HFF-Myc (cell line): ENCODE measurements around the gene WDPCP.

ENCODE experiments used
- DNase-seq: peaks from one replicate; pipeline ENCODE4 v3.0.0-alpha.2; 2011; ENCODE audit warnings: low read depth; ENCODE audit errors: extremely low read depth
- H3K4me3 ChIP-seq: replicated peaks from 2 replicates; pipeline ENCODE4 v1.5.1; 2011; ENCODE audit warnings: low read depth, mild to moderate bottlenecking, control low read depth, low read length
- TF ChIP-seq, protein P1 (sequence below): IDR thresholded peaks from 2 replicates; pipeline ENCODE4 v1.5.1; 2012; ENCODE audit warnings: mild to moderate bottlenecking, low read depth, low read length, control low read depth; ENCODE audit errors: missing control alignments

Gene WDPCP

DNA sequence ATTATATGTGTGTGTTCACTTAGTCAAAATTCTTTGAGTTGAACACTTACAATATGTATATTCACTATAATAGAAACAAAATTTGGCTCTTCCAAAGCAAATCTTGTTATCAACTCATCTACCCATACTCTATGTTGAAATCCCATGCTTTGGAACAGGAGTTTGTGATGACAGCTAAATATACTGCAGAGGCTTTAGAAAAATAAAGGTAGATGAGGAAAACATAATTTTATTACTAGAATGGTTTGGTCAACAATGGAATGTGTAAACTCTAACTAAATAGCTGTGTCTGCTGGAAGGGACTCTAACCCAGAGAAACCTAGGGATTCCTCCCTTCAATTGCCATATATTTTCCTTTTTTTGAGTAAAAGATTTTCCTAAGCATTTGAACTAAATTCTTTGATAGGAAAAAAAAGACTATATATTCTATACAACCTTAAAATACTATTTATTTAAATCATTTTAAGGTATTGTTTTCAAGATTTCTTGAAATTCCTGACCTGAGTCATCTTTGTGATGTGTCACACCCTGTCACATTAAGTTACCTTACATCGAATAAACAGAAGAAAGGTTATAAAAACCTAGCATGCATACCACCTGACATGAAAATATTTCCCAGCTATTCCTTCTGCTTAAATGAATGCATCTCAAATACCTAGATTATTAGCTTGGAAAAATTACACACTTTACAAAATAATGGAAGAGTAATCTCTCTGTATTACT lies 362.2 kb downstream of the WDPCP start:
- no peak overlapping the region for H3K4me3 ChIP-seq
- TF ChIP-seq, protein P1, sequence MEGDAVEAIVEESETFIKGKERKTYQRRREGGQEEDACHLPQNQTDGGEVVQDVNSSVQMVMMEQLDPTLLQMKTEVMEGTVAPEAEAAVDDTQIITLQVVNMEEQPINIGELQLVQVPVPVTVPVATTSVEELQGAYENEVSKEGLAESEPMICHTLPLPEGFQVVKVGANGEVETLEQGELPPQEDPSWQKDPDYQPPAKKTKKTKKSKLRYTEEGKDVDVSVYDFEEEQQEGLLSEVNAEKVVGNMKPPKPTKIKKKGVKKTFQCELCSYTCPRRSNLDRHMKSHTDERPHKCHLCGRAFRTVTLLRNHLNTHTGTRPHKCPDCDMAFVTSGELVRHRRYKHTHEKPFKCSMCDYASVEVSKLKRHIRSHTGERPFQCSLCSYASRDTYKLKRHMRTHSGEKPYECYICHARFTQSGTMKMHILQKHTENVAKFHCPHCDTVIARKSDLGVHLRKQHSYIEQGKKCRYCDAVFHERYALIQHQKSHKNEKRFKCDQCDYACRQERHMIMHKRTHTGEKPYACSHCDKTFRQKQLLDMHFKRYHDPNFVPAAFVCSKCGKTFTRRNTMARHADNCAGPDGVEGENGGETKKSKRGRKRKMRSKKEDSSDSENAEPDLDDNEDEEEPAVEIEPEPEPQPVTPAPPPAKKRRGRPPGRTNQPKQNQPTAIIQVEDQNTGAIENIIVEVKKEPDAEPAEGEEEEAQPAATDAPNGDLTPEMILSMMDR: no peak
- DNase-seq: no peak

DNA sequence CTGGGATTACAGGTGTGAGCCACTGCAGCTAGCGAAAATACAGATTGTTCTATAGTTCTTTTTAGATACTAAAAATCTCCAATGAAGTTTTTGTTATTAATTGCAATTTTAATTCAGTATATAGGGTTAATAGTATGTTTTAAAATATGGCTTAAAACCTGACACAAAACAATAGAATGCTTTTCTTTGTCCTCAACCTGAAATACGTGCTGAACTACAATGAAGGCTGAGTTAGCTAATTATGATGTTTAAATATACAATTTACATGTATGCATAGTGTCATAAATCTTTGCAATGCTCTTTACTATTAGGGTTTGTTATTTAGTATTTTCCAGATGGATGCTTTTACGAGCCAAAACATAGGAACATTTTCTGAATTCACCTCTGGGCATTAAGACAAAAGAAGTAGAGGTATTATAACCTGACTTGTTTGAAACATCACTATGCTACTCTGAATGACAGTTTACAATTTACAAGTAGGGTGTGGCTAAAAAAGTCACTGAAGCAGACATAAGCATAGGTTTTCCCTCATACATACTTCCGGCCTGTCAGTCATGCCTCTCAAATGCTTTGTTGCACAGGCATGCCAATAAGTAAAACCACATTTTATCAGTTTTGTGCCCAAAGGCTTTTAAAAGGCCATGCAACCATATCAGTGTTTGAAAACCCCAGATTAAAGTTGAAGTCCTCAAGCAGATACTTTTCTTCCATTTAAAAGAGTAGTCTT lies 369.3 kb downstream of the WDPCP start:
- no peak for DNase-seq
- H3K4me3 ChIP-seq: no peak overlapping the region
- TF ChIP-seq, protein P1: no peak

DNA sequence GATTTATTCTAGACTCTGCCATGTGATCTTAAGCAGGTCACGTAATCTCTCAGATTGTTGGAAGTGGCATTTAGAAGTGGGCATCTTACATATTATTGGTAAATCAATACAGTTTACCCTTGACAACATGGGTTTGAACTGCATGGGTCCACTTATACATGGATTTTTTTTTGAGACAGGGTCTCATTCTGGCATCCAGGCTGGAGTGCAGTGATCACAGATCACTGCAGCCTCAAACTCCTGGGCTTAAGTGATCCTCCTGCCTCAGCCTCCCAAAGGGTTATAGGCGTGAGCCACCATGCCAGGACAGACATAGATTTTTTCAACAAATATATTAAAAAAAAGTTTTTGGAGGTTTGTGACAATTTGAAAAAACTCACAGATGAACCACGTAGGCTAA lies 393.0 kb downstream of the WDPCP start:
- H3K4me3 ChIP-seq: no peak overlapping the region
- no peak for DNase-seq
- TF ChIP-seq, protein P1: no peak

DNA sequence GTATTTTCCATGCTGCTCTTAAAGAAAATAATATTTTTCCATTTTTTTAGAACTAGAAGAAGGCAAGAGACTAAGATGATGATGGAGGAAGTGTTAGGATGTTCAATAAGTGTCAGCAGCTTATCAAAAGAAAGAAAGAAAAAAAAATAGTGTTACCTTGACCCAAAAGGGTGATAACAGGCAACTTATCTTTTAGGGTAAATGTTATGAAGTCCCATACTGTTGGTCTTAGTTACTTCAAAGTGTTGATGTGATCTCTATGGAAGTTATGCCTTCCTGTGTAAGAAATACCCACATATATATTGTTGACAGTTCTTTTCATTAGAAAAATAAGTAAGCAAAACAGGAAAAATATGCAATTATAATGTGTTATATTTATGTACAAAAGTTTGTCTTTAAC lies 394.1 kb downstream of the WDPCP start:
- no peak overlapping the region for H3K4me3 ChIP-seq
- no peak for DNase-seq
- TF ChIP-seq, protein P1: no peak

DNA sequence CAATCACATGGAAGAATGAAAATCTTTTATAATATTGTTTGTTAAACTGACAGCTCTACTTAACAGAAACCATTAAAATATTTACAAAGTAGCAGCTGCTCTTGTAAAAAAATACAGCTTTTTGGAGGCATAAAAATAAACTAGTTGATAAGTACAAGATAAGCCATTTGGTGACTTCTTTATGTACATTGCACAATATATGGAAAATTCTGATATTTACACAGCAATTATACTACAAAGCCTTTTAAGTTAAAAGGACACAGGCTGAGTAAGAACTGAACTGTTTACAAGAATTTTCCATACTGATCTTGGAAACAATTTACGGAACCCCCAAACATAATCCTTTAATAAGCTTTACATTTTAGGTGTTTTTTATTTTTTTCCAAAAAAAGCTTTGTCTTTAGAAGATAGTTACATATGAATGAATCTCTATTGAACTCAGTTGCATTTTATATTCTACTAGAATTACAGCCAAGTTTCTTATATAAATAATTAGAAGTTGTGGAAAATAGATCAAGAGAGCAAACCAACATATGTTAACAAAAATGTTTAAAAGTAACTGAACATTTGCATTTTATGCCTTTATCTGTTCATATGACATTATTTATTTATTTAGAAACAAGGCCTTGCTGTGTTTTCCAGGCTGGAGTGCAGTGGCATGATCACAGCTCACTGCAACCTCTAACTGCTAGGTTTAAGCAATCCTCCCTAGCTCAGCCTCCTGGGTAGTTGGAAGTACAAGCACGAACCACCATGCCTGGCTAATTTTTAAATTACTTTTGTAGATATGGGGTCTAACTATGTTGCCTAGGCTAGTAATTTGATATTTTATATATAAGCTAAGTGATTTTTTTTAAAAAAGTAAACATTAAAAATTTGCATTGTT lies 395.1 kb downstream of the WDPCP start:
- DNase-seq: no peak
- no peak overlapping the region for H3K4me3 ChIP-seq
- TF ChIP-seq, protein P1: no peak

DNA sequence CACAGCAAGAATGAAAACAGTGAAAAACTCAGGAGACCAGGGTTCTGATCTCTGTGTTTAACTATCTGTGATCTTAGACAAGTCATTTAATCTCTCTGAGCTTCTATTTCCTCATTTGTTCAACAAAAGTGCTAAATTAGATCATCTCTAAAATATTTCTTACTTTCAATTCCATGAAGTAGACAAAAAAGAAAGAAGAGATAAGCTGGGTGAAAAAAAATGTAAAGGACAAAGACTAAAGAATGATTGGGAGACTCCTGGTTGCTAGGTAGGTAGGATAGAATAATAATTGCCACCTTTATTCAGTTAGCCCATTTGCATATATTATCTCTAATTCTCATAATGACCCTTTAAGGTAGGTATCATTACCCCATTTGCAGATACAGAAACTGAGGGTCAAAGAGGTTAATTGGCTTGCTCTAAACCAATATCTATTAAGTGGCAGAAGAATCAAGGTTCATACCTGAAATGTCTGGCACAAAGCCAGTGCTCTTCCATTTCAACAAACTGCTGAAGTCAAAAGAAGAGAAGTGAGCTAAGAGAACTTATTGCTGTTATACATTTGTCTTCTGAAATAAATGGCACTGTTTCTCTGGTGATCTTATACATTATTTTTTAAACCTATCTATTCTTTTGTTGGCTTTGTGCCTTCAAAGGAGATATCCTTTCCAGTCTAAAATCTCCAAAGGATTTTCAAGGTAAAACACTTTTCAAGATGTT lies 395.9 kb downstream of the WDPCP start:
- H3K4me3 ChIP-seq: no peak overlapping the region
- TF ChIP-seq, protein P1: no peak
- no peak for DNase-seq
